ENCODE measurements around the gene FBXL15.

The FBXL15 gene, protein sequence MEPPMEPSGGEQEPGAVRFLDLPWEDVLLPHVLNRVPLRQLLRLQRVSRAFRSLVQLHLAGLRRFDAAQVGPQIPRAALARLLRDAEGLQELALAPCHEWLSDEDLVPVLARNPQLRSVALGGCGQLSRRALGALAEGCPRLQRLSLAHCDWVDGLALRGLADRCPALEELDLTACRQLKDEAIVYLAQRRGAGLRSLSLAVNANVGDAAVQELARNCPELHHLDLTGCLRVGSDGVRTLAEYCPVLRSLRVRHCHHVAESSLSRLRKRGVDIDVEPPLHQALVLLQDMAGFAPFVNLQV

DNA sequence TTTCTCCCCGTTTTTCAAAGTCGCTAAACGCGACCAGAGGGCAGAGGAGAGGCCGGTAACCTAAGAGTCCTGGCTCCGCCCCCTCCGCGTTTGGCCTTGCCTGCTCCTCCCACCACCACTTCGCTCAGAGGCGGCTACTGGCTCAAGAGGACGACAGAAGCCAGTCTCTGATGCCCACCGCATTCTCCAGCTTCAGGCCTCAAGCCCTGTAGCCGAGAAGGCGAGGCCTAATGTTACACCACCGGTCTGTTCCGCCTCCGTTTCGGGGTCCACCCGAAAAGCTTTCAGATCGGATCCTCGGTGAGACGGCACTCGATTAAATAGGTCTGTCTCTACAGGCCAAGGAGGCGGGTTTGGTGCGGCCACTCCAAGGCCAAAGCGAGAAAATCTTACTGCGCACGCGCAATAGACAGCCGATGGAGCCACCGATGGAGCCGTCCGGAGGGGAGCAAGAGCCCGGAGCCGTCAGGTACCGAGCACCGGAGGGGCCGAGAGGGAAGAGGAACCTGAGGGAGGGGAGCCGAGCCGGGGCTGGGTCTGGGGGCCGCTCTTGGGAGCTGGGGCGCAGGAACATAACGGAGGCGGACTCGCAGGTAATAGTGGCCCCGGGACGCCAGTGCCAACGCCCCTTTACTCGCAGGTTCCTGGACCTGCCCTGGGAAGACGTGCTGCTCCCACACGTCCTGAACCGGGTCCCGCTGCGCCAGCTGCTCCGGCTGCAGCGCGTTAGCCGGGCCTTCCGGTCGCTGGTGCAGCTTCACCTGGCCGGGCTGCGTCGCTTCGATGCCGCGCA is at the start of gene FBXL15:
Gene FBXL15 (plus strand): TSS at position 123 of the 793 bp plus-strand sequence. CDS start 294 bp downstream, at position 417.
- DNase-seq = peak; percentile 73

DNA sequence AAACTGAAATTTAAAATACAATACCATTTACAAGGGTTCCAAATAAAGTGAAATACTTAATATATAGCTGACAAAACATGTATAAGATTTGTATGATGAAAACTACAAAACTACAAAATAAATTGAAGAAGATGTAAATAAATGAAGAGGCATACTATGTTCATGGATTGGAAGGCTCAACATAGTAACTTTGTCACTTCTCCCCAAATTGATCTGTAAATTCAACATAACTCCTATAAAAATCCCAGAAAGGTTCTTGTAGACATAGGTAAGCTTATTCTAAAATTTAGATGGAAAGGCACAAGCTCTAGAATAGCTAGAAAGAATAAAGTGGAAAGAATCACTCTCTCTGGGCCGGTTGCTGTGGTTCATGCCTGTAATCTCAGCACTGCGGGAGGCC is 49.3 kb upstream of the FBXL15 start:
- no peak for DNase-seq

DNA sequence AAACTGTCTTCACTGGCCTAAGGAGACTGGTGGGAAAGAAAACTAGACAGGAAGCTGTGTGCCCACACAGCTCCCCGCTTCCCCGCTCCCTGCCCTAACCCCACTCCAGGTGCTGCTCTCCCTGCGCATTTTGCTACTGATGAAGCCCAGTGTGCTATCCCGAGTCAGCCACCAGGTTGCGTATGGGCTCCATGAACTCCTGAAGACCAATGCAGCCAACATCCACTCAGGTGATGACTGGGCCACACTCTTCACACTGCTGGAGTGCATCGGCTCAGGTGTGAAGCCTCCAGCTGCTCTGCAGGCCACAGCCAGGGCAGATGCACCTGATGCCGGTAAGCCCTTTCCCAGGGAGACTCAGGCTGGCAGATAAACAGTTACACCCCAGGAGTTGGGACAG is 45.4 kb upstream of the FBXL15 start:
- DNase-seq = no peak

DNA sequence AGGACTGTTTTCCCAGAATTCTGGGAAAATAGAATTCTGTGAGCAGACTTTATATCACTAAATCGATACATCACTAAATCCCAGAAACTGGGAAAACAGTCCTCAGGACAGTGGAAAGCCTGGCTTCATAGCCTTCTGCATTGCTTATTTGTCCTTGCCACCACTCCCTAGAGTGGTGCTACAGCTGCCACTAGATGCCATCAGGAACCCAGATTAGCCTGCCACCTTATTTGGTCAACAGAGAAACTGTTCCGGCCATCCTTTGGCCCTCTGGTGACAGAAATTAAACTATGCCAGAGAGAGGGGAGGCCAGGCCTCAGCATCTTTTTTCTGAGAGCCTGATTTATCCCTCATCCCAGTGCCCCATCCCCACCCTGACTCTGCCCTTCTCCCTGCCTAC is 44.8 kb upstream of the FBXL15 start:
- no peak for DNase-seq

DNA sequence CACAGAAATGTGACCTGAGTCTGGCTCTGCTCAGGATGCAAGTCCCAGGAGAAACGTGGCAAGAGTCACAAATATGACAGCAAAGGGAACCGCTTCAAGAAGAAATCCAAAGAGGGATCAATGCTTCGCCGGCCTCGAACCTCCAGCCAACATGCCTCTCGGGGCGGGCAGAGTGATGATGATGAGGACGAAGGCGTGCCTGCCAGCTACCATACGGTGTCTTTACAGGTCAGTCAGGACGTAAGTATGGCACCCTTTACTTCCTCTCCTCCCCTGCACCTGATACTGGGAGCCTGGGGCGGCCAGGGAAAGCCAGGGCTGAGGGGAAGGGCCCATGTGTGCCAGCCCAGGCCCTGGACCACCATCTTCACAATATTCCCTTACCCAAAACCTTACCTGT is 43.7 kb upstream of the FBXL15 start:
- DNase-seq = no peak

DNA sequence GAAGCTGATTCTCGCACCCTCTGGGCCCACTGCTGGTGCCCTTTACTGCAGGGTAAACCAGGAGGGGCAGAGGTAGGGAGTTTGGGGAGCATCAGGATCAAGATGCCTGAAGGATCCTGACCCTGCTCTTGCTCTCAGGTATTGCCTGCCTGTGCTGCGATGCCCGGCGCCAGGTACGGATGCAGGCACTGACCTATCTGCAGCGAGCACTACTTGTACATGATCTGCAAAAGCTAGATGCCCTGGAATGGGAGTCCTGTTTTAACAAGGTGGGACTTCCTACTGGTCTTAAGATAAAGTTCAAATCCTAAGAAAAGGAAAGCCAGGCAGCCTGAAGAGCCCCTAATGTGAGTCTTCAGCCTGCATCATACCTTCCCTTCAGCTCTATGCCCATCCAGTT is 41.3 kb upstream of the FBXL15 start:
- no peak for DNase-seq

DNA sequence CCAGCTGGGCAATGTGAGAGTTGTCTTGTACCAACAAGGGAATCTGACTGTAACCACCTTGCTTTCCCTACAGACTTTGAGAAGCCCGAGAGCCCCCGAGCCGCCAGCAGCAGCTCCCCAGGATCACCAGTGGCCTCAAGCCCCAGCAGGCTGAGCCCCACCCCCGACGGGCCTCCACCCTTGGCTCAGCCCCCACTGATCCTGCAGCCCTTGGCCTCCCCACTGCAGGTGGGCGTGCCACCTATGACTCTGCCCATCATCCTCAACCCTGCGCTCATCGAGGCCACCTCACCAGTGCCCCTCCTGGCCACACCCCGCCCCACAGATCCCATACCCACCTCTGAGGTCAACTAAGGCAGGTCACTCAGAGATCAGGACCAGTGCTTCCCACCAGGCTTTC is 38.7 kb upstream of the FBXL15 start:
- DNase-seq = no peak

DNA sequence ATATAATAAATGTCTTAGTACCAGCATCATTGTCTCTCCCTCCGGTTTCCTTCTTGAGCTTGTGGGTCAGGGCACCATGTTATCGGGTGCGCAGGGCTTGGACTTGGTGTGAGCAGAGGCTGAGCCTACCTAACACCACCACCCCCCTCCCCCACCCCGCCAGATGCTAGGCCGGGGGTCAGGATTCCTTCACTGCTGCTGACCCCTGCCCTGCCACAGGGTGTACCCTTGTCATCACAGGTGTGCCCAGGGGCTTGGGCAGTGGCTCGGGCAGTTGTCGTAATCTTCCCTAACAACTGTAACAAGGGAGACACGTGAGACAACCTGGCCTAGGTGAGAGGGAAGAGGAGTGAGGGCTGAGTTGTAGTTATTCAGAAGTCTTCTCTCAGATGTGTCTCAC is 37.8 kb upstream of the FBXL15 start:
- no peak for DNase-seq

DNA sequence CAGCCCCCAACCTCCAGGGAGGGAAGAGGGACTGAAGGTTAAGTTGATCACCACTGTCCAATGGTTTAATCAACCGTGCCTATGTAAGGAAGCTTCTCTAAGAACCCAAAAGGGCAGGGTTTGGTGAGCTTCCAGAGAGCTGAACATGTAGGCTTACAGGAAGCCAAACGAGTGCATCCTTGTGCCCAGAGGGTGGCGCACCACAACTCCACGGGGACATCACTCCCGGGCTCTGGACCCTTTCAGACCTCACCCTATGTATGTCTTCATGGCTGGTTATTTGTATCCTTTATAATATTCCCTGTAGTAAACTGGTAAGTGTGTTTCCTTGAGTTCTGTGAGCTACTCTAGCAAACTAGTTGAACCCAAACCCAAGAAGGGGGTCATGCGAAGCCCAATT is 36.6 kb upstream of the FBXL15 start:
- no peak for DNase-seq

DNA sequence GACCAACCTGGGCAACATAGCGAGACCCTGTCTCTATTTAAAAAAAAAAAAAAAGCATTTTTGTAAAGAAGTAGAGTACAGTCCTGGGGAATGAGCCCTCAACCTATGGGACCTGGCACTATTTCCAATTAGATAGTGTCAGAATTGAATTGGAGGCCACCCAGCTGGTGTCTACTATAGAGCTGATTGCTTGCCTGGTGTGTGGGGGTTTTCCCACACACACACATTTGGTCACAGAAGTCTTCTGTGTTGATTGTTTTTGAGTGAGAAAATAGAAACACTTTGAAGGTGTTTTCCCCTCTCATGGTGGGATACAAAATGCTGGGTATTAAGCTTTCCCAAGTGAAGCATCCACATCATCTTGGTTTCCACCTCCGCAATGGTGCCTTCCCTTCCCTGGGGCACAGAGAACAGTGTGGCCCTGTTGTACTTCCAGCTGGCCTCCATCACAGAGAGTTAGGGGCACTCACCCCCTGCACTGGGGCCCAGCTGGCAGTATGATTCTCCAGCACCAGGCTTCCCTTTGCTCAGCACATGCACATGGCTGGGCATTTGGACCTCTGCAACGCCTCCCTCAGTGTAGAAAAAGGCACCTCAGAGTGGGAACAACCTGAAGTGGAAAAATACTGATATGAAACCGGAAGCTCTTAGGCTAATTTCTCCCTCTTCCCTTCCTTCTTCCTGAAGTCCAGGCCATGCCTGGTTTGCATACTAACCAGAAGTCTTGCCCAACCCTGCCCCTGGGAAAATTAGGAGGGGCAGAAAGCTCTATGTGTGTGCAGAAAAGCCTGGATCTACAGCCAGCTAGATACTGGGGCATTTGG is 35.8 kb upstream of the FBXL15 start:
- no peak for DNase-seq

DNA sequence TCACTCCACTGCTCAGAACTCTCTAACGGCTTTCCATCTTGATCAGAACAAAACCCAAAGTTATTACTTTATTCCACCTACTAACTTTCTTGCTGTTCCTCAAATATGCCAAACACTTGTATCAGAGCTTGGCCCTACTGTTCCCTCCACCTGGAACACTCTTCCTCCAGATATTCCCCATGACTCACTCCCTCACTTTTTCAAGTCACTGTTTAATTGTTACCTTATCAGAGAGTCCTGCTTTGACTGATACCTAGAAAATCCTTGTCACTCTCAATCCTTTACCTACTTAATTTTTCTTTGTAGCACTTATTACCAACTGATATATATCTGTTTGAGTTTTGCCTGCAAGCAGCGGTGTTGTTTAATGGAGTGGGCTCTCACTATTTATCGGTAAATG is 30.7 kb upstream of the FBXL15 start:
- DNase-seq = no peak

DNA sequence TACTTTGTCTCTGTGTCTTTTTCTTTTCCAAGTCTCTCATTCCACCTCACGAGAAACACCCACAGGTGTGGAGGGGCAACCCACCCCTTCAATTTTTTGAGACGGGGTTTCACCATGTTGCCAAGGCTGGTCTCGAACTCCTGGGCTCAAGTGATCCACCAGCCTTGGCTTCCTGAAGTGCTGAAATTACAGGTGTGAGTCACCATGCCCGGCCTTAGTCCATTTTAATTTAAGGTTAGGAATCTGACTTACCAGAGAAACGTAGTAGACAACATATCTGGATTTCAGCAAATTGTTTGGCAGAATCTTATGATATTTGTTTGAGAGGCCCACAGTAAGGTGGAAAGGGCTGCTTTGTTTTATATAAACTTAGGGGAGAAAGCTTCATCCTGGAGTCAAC is 28.3 kb upstream of the FBXL15 start:
- DNase-seq = no peak

DNA sequence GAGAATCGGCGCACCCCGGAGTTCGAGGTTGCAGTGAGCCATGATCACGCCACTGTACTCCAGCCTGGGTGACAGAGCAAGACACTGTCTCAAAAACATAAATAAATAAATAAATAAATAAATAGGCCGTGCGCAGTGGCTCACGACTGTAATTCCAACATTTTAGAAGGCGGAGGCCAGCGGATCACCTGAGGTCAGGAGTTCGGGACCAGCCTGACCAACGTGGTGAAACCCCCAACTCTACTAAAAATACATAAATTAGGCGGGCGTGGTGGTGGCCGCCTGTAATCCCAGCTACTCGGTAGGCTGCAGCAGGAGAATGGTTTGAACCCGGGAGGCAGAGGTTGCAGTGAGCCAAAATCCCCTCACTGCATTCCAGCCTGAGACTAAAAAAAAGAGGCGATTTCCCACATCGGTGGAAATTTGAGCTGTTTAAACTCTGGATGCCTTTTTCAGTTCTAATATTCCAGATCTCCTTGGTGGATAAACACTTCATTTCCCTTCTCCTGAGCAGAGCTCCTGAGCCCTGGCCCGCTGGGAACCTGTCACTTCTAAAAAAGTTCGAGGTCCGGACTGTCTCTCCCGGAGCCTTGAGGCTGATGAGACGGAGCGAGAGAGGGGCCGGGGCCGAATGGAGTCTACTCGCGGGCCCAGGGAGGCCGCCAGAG is 27.1 kb upstream of the FBXL15 start:
- DNase-seq = no peak

DNA sequence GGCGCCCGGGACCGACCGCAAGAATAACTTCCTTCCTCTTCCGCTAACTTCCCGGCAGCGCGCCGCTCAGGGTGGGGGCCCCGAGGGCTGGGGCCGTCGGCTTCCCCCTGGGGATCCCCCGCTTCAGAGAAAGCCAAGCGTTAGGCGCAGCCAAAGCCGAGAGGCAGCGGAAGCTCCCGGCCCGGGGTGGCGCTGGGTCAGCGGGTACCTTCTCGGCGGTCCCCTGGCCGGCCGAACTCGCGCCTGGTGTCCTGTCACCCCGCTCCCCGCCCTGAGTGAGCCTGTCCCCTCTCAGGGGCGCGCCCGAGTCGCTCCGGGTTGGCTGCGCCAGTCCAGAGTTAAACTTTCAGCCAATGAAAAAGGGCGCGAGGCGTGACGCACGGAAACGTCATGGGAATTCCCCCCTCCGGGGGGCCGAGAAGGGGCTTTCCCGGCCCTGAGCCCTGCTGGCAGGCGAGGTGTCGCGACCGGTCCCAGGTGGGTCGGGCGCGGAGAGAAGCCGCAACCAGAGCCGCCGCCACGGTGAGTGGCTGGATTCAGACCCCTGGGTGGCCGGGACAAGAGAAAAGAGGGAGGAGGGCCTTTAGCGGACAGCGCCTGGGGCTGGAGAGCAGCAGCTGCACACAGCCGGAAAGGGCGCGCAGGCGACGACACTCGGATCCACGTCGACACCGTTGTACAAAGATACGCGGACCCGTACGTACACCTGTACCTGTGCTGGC is 26.4 kb upstream of the FBXL15 start:
- no peak for DNase-seq

DNA sequence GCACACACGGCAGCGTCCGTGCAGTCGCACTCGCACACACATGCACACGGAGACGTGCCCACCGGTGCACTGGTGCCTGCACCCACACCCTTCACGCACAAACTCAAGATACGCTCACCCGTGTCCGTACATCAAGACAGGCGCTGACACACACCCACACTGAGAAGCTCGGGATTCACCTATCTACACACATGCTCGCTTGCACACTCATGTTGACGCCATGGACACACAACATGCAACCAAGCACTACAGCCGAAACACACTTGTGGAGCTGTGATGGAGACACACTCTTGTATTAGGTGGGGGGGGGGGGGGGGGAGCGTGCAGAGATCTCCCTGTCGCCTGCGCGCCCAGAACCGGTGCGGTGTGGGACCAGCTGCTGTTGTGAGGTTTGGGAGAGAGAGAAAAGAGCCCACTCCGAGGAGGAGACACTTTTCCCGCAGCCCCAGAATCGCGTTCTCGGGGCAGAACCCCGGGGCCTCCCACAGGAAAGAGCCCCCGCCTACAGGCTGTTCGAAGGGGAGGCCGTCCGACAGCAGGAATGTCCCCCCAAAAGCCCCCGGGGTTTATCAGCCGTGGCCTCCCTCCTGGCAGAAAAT is 25.7 kb upstream of the FBXL15 start:
- no peak for DNase-seq

DNA sequence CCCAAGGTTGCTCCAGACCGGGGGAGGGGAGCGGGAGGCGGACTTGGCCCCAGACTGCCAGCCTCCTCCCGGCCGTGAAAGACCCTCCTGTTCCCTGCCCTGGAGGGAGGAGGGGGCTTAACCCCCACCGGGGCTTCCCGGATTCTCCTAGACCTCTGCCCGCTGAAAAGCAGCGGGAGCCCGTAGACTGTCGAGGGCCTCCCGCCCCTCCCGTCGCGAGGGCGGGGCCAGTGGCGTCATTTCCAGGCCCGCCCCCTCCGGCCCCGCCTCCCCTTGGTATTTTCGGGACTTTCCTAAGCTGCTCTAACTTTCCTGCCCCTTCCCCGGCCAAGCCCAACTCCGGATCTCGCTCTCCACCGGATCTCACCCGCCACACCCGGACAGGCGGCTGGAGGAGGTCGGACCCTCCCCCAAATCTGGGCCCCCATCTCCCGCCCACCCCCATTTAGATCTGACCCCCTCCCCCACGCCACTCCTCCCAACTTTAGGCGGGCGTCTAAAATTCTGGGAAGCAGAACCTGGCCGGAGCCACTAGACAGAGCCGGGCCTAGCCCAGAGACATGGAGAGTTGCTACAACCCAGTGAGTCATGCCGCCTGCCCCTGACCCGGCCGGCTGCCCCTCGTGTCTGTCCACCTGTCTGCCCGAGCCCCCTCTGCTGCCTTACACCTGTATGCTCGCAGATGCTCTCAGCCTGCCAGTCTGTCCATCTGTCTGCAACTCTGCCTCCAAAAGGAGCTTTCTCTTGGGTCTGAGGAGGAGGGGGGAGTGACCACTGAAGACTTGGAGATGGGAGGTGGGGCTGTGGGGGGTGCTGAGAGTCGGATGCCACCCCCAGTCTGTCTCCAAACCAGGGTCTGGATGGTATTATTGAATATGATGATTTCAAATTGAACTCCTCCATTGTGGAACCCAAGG is 25.0 kb upstream of the FBXL15 start, which contains the start of gene NFKB2:
Gene NFKB2 (plus strand): TSS at position 306 of the 917 bp plus-strand sequence. CDS start 255 bp downstream, at position 561.
- no peak for DNase-seq

DNA sequence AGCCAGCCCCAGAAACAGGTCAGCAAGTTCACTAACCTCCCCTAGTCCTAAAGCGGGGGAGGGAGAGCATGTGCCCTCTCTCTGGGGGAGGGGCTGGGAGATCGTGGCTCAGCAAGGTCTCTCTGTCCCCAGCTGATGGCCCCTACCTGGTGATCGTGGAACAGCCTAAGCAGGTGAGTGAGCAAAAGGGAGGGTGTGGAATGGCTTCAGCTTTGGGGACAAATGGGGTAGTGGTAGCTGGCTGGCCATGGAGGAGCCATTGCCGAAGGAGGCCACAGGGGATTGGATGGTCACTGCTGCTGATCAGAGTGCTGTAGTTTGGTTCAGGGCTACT is 24.4 kb upstream of the FBXL15 start:
- no peak for DNase-seq

DNA sequence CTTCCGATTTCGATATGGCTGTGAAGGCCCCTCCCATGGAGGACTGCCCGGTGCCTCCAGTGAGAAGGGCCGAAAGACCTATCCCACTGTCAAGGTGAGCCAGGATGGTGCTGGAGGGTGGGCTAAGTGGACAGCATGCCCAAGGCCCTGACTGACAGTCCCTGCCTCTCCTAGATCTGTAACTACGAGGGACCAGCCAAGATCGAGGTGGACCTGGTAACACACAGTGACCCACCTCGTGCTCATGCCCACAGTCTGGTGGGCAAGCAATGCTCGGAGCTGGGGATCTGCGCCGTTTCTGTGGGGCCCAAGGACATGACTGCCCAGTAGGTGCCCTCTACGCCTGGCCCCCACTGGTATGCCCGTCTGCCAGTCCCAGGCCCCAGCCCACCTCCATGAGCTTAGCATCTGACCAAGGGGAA is 23.9 kb upstream of the FBXL15 start:
- no peak for DNase-seq

DNA sequence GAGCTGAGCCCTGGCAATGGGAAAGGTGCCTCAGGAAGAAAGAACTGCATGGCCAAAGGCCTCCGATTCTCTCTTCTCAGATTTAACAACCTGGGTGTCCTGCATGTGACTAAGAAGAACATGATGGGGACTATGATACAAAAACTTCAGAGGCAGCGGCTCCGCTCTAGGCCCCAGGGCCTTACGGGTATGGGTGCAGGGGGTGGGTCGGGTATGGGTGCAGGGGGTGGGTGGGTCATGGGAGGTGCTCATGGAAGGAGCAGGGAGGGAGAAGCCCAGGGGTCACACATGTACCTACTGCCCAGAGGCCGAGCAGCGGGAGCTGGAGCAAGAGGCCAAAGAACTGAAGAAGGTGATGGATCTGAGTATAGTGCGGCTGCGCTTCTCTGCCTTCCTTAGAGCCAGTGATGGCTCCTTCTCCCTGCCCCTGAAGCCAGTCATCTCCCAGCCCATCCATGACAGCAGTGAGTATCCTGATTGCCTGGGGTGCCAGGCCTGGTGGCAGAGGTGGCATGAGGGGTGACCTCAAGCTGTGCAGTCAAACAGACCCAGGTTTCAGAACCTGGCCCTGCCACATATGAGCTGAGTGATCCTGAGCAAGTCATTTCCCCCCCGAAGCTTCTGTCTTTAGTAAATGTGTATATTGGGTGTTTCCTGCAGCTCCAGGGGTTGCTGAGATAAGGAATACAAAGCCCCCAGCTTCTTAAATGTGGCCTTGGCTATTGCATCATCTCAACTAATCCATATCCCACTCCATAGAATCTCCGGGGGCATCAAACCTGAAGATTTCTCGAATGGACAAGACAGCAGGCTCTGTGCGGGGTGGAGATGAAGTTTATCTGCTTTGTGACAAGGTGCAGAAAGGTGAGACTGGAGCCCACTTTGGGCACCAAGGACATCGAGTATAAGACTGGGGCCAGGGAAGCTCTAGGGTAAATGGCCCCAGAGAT is 23.1 kb upstream of the FBXL15 start:
- DNase-seq = no peak

Measured in NCI-H1417 treated with DMSO at 0.1 percent for 48 hours (cell line).